HEK293 (cell line): ENCODE data around the gene PRR33.

Experiments
- CTCF ChIA-PET: fragments of 350-600 bp; formaldehyde crosslinking; extraction: SDS; loops from one replicate; lab custom pipeline; 2021; ENCODE audit warnings: antibody characterized with exemption; lab: Yijun Ruan, JAX
- POLR2A ChIA-PET: fragments of 300-600 bp; formaldehyde crosslinking; extraction: SDS; loops from one replicate; lab custom pipeline; 2020; ENCODE audit warnings: antibody characterized with exemption, inconsistent platforms; lab: Yijun Ruan, JAX
- H3K27ac ChIP-seq: fragments of 200-500 bp; sonication (Bioruptor generic); 2 replicates; pipeline ENCODE4 v1.5.1; 2014; ENCODE audit warnings: low read depth, low read length, control low read depth, inconsistent platforms; ENCODE audit errors: extremely low read depth
- H3K36me3 ChIP-seq, 2 experiments: fragments of 200-500 bp in 1 of 2; sonication (Bioruptor generic) in 1 of 2; 1 replicate in 1 of 2; 2 replicates in 1 of 2; pipeline ENCODE4 v1.5.1; 2014 to 2017; ENCODE audit warnings: inconsistent platforms in 2 of 2, low read length in 2 of 2; ENCODE audit not compliant: control insufficient read depth in 2 of 2, insufficient read depth in 1 of 2
- H3K4me1 ChIP-seq: fragments of 200-500 bp; sonication (Bioruptor generic); 2 replicates; pipeline ENCODE4 v1.5.1; 2014; ENCODE audit warnings: mild to moderate bottlenecking, low read length, inconsistent platforms; ENCODE audit not compliant: control insufficient read depth, insufficient read depth
- H3K4me3 ChIP-seq: 2 replicates; pipeline ENCODE4 v1.5.1; 2011; ENCODE audit warnings: low read depth, mild to moderate bottlenecking, control low read depth, low read length, moderate library complexity
- H3K9me3 ChIP-seq: fragments of 200-500 bp; sonication (Bioruptor generic); 2 replicates; pipeline ENCODE4 v1.5.1; 2014; ENCODE audit warnings: low read depth, low read length, inconsistent platforms; ENCODE audit not compliant: control insufficient read depth, insufficient read depth
- FEZF1 ChIP-seq: fragments of 450-650 bp; formaldehyde crosslinking; IDR thresholded peaks from 2 replicates; pipeline ENCODE4 v1.5.1; 2016; ENCODE audit warnings: missing biosample characterization, missing genetic modification characterization
- KLF8 ChIP-seq: fragments of 450-650 bp; formaldehyde crosslinking; IDR thresholded peaks from 2 replicates; pipeline ENCODE4 v1.5.1; 2016; ENCODE audit warnings: missing biosample characterization, missing genetic modification characterization
- OSR2 ChIP-seq: fragments of 450-650 bp; formaldehyde crosslinking; IDR thresholded peaks from 2 replicates; pipeline ENCODE4 v1.5.1; 2016; ENCODE audit warnings: missing biosample characterization, missing genetic modification characterization
- RBAK ChIP-seq: fragments of 450-650 bp; formaldehyde crosslinking; IDR thresholded peaks from 2 replicates; pipeline ENCODE4 v1.5.1; 2016; ENCODE audit warnings: missing biosample characterization, missing genetic modification characterization
- REPIN1 ChIP-seq: fragments of 450-650 bp; formaldehyde crosslinking; IDR thresholded peaks from 2 replicates; pipeline ENCODE4 v1.5.1; 2017; ENCODE audit warnings: missing biosample characterization, missing genetic modification characterization, low read depth
- ZFHX2 ChIP-seq: fragments of 450-650 bp; formaldehyde crosslinking; conservative IDR thresholded peaks from 2 replicates; pipeline ENCODE4 v1.5.1; 2016; ENCODE audit warnings: missing biosample characterization, missing genetic modification characterization
- ZNF10 ChIP-seq: fragments of 450-650 bp; formaldehyde crosslinking; IDR thresholded peaks from 2 replicates; pipeline ENCODE4 v1.5.1; 2017; ENCODE audit warnings: missing biosample characterization, missing genetic modification characterization
- ZNF274 ChIP-seq, 2 experiments: fragments of 200-500 bp in 1 of 2; fragments of 450-650 bp in 1 of 2; sonication (Bioruptor generic) in 1 of 2; formaldehyde crosslinking in 1 of 2; IDR thresholded peaks; 2 replicates each; pipeline versions ENCODE4 v1.5.1 to v1.6.1; 2014 to 2016; ENCODE audit warnings: borderline replicate concordance in 1 of 2, inconsistent platforms in 1 of 2, low read length in 1 of 2, missing biosample characterization in 1 of 2, missing genetic modification characterization in 1 of 2
- ZNF350 ChIP-seq: fragments of 450-650 bp; formaldehyde crosslinking; IDR thresholded peaks from 2 replicates; pipeline ENCODE4 v1.5.0; 2017; ENCODE audit warnings: missing biosample characterization, mild to moderate bottlenecking, missing genetic modification characterization
- ZNF366 ChIP-seq: fragments of 450-650 bp; formaldehyde crosslinking; conservative IDR thresholded peaks from 2 replicates; pipeline ENCODE4 v1.5.1; 2016; ENCODE audit warnings: missing biosample characterization, missing genetic modification characterization
- ZNF423 ChIP-seq: fragments of 450-650 bp; formaldehyde crosslinking; IDR thresholded peaks from 2 replicates; pipeline ENCODE4 v1.5.1; 2016; ENCODE audit warnings: missing biosample characterization, missing genetic modification characterization
- ZNF426 ChIP-seq: fragments of 450-650 bp; formaldehyde crosslinking; IDR thresholded peaks from 2 replicates; pipeline ENCODE4 v1.5.1; 2017; ENCODE audit warnings: missing biosample characterization, missing genetic modification characterization, mild to moderate bottlenecking, inconsistent platforms, moderate library complexity
- ZNF48 ChIP-seq: fragments of 450-650 bp; formaldehyde crosslinking; IDR thresholded peaks from 2 replicates; pipeline ENCODE4 v1.5.1; 2016; ENCODE audit warnings: missing biosample characterization, missing genetic modification characterization
- ZNF544 ChIP-seq: fragments of 450-650 bp; formaldehyde crosslinking; IDR thresholded peaks from 2 replicates; pipeline ENCODE4 v1.5.0; 2017; ENCODE audit warnings: missing biosample characterization, missing genetic modification characterization
- ZNF624 ChIP-seq: fragments of 450-650 bp; formaldehyde crosslinking; IDR thresholded peaks from 2 replicates; pipeline ENCODE4 v1.5.1; 2017; ENCODE audit warnings: missing biosample characterization, missing genetic modification characterization
- ZNF660 ChIP-seq: fragments of 450-650 bp; IDR thresholded peaks from 2 replicates; pipeline ENCODE4 v1.5.1; 2018; ENCODE audit warnings: missing biosample characterization, mild to moderate bottlenecking, missing genetic modification characterization
- ZNF768 ChIP-seq: fragments of 450-650 bp; formaldehyde crosslinking; IDR thresholded peaks from 2 replicates; pipeline ENCODE4 v1.5.1; 2018; ENCODE audit warnings: missing biosample characterization, mild to moderate bottlenecking, missing genetic modification characterization
- ZNF777 ChIP-seq: fragments of 450-650 bp; formaldehyde crosslinking; IDR thresholded peaks from 2 replicates; pipeline ENCODE4 v1.5.1; 2017; ENCODE audit warnings: missing biosample characterization, missing genetic modification characterization, borderline replicate concordance
- ZNF843 ChIP-seq: fragments of 450-650 bp; formaldehyde crosslinking; IDR thresholded peaks from 2 replicates; pipeline ENCODE4 v1.5.1; 2016; ENCODE audit warnings: missing biosample characterization, missing genetic modification characterization
- TF ChIP-seq, protein P1 (sequence below): fragments of 450-650 bp; formaldehyde crosslinking; IDR thresholded peaks from 2 replicates; pipeline ENCODE4 v1.5.1; 2016; ENCODE audit warnings: missing biosample characterization, missing genetic modification characterization
- TF ChIP-seq, protein P2 (sequence below): fragments of 450-650 bp; formaldehyde crosslinking; IDR thresholded peaks from 2 replicates; pipeline ENCODE4 v1.5.1; 2016; ENCODE audit warnings: missing biosample characterization, missing genetic modification characterization
- TF ChIP-seq, protein P3 (sequence below): fragments of 450-650 bp; formaldehyde crosslinking; IDR thresholded peaks from 2 replicates; pipeline ENCODE4 v1.5.1; 2016; ENCODE audit warnings: missing biosample characterization, missing genetic modification characterization
- TF ChIP-seq, protein P4 (sequence below): fragments of 450-650 bp; formaldehyde crosslinking; conservative IDR thresholded peaks from 2 replicates; pipeline ENCODE4 v1.5.1; 2016; ENCODE audit warnings: low read depth, missing biosample characterization, missing genetic modification characterization
- TF ChIP-seq, protein P5 (sequence below): fragments of 450-650 bp; formaldehyde crosslinking; IDR thresholded peaks from 2 replicates; pipeline ENCODE4 v1.5.1; 2017; ENCODE audit warnings: missing biosample characterization, missing genetic modification characterization
- TF ChIP-seq, protein P6 (sequence below): fragments of 450-650 bp; formaldehyde crosslinking; IDR thresholded peaks from 2 replicates; pipeline ENCODE4 v1.5.1; 2016; ENCODE audit warnings: missing biosample characterization, missing genetic modification characterization

The PRR33 gene

DNA sequence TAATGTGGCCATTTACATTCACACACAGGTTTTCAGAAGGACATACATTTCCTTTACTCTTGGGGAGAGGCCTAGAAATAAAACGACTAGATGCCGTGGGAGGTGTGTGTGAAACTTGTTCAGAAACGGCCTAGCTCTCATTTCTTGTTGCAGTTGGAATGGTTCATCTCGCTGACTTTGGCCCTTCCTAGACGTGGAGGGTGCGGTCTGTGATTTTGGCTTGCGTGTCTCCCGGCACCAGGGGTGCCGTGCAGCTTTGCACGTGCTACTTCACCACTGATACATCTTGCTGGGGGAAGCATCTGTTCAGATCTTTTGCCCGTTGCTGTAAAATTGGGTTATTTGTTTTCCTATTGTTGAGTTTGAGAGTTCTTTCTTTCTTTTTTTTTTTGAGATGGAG, 3.1 kb upstream of the PRR33 start (continued):
- TF ChIP-seq, protein P1, sequence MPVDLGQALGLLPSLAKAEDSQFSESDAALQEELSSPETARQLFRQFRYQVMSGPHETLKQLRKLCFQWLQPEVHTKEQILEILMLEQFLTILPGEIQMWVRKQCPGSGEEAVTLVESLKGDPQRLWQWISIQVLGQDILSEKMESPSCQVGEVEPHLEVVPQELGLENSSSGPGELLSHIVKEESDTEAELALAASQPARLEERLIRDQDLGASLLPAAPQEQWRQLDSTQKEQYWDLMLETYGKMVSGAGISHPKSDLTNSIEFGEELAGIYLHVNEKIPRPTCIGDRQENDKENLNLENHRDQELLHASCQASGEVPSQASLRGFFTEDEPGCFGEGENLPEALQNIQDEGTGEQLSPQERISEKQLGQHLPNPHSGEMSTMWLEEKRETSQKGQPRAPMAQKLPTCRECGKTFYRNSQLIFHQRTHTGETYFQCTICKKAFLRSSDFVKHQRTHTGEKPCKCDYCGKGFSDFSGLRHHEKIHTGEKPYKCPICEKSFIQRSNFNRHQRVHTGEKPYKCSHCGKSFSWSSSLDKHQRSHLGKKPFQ, result no peak
- no peak for TF ChIP-seq ZNF10 (tag by site-specific recombination)
- no peak for TF ChIP-seq ZNF660 (tag by site-specific recombination)
- TF ChIP-seq ZNF48, result no peak
- TF ChIP-seq, protein P2, sequence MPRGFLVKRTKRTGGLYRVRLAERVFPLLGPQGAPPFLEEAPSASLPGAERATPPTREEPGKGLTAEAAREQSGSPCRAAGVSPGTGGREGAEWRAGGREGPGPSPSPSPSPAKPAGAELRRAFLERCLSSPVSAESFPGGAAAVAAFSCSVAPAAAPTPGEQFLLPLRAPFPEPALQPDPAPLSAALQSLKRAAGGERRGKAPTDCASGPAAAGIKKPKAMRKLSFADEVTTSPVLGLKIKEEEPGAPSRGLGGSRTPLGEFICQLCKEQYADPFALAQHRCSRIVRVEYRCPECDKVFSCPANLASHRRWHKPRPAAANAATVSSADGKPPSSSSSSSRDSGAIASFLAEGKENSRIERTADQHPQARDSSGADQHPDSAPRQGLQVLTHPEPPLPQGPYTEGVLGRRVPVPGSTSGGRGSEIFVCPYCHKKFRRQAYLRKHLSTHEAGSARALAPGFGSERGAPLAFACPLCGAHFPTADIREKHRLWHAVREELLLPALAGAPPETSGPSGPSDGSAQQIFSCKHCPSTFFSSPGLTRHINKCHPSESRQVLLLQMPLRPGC, result no peak
- TF ChIP-seq ZNF423 (tag by site-specific recombination), result no peak
- no peak for TF ChIP-seq OSR2
- no peak for TF ChIP-seq REPIN1
- TF ChIP-seq ZFHX2 (tag by site-specific recombination), result no peak

DNA sequence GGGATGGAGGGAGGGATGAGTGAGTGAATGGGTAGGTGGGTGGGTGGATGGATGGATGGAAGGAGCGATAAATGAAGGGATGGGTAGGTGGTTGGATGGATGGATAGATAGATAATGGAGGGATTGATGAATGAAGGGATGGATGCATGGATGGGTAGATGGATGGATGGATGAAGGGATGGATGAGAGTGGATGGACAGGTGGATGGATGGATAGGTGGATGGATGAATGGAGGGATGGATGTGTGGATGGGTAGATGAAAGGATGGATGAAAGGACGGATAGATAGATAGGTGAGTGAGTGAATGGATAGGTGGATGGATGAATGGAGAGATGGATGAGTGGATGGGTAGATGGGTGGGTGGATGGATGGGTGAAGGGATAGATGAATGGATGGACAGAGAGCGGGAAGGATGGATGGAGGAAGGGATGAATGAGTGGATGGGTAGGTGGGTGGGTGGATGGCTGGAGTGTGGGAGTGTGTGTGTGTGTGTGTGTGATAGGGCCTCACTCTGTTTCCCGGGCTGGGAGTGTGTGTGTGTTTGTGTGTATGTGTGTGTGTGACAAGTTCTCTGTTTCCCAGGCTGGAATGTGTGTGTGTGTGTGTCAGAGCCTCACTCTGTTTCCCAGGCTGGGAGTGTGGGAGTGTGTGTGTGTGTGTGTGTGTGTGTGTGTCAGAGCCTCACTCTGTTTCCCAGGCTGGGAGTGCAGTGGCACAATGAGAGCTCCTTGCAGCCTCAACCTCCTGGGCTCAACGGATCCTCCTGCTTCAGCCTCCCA, 2.1 kb upstream of the PRR33 start:
- Histone ChIP-seq H3K27ac (no peak overlapping the region), H3K36me3 (no peaks in the 10 kb centered on the region), H3K4me1 (no peaks in the 10 kb centered on the region), H3K4me3 (no peak overlapping the region), H3K9me3 (no peaks in the 10 kb centered on the region)
- POLR2A ChIA-PET, result interaction anchor here (0.6 kb wide), 1 partner anchor 11 kb away, joined by 3 read pairs; no protein-coding TSS in a partner anchor
- CTCF ChIA-PET, result no interaction called here
- TF ChIP-seq KLF8 (tag by site-specific recombination) (no peak), ZNF777 (tag by site-specific recombination) (no peak), ZNF274 (IDR thresholded peaks at IDR 0.05; ENCODE audit: low read length) (no peak), ZNF274 (tag by site-specific recombination; IDR thresholded peaks at IDR 0.05; ENCODE audit: borderline replicate concordance) (no peak), RBAK (tag by site-specific recombination) (no peak), ZNF426 (tag by site-specific recombination) (no peak), ZNF768 (tag by site-specific recombination) (no peak), ZNF624 (tag by site-specific recombination) (no peak), ZNF366 (tag by site-specific recombination) (peak; percentile 98), ZFHX2 (tag by site-specific recombination) (peak; percentile 56), ZNF843 (tag by site-specific recombination) (no peak), FEZF1 (no peak), ZNF350 (tag by site-specific recombination) (no peak), ZNF544 (tag by site-specific recombination) (no peak)
- TF ChIP-seq, protein P3, sequence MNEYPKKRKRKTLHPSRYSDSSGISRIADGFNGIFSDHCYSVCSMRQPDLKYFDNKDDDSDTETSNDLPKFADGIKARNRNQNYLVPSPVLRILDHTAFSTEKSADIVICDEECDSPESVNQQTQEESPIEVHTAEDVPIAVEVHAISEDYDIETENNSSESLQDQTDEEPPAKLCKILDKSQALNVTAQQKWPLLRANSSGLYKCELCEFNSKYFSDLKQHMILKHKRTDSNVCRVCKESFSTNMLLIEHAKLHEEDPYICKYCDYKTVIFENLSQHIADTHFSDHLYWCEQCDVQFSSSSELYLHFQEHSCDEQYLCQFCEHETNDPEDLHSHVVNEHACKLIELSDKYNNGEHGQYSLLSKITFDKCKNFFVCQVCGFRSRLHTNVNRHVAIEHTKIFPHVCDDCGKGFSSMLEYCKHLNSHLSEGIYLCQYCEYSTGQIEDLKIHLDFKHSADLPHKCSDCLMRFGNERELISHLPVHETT, result no peak
- TF ChIP-seq, protein P4, sequence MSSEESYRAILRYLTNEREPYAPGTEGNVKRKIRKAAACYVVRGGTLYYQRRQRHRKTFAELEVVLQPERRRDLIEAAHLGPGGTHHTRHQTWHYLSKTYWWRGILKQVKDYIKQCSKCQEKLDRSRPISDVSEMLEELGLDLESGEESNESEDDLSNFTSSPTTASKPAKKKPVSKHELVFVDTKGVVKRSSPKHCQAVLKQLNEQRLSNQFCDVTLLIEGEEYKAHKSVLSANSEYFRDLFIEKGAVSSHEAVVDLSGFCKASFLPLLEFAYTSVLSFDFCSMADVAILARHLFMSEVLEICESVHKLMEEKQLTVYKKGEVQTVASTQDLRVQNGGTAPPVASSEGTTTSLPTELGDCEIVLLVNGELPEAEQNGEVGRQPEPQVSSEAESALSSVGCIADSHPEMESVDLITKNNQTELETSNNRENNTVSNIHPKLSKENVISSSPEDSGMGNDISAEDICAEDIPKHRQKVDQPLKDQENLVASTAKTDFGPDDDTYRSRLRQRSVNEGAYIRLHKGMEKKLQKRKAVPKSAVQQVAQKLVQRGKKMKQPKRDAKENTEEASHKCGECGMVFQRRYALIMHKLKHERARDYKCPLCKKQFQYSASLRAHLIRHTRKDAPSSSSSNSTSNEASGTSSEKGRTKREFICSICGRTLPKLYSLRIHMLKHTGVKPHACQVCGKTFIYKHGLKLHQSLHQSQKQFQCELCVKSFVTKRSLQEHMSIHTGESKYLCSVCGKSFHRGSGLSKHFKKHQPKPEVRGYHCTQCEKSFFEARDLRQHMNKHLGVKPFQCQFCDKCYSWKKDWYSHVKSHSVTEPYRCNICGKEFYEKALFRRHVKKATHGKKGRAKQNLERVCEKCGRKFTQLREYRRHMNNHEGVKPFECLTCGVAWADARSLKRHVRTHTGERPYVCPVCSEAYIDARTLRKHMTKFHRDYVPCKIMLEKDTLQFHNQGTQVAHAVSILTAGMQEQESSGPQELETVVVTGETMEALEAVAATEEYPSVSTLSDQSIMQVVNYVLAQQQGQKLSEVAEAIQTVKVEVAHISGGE, result no peak
- TF ChIP-seq, protein P5, sequence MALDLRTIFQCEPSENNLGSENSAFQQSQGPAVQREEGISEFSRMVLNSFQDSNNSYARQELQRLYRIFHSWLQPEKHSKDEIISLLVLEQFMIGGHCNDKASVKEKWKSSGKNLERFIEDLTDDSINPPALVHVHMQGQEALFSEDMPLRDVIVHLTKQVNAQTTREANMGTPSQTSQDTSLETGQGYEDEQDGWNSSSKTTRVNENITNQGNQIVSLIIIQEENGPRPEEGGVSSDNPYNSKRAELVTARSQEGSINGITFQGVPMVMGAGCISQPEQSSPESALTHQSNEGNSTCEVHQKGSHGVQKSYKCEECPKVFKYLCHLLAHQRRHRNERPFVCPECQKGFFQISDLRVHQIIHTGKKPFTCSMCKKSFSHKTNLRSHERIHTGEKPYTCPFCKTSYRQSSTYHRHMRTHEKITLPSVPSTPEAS (tag by site-specific recombination), result peak; percentile 35; the same call in 1 of the 2 replicates
- TF ChIP-seq, protein P6, sequence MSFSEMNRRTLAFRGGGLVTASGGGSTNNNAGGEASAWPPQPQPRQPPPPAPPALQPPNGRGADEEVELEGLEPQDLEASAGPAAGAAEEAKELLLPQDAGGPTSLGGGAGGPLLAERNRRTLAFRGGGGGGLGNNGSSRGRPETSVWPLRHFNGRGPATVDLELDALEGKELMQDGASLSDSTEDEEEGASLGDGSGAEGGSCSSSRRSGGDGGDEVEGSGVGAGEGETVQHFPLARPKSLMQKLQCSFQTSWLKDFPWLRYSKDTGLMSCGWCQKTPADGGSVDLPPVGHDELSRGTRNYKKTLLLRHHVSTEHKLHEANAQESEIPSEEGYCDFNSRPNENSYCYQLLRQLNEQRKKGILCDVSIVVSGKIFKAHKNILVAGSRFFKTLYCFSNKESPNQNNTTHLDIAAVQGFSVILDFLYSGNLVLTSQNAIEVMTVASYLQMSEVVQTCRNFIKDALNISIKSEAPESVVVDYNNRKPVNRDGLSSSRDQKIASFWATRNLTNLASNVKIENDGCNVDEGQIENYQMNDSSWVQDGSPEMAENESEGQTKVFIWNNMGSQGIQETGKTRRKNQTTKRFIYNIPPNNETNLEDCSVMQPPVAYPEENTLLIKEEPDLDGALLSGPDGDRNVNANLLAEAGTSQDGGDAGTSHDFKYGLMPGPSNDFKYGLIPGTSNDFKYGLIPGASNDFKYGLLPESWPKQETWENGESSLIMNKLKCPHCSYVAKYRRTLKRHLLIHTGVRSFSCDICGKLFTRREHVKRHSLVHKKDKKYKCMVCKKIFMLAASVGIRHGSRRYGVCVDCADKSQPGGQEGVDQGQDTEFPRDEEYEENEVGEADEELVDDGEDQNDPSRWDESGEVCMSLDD (tag by site-specific recombination), result no peak
